ENCODE results near the gene RUNX2. TPM values are rescaled to one million over a fixed set of nuclear protein-coding genes. Genes with fewer than 3 reads are reported as not detected.

Gene RUNX2
- total and polyA plus RNA-seq, 2 experiments from 2014 or later = 0.66 to 1.7 TPM

DNA sequence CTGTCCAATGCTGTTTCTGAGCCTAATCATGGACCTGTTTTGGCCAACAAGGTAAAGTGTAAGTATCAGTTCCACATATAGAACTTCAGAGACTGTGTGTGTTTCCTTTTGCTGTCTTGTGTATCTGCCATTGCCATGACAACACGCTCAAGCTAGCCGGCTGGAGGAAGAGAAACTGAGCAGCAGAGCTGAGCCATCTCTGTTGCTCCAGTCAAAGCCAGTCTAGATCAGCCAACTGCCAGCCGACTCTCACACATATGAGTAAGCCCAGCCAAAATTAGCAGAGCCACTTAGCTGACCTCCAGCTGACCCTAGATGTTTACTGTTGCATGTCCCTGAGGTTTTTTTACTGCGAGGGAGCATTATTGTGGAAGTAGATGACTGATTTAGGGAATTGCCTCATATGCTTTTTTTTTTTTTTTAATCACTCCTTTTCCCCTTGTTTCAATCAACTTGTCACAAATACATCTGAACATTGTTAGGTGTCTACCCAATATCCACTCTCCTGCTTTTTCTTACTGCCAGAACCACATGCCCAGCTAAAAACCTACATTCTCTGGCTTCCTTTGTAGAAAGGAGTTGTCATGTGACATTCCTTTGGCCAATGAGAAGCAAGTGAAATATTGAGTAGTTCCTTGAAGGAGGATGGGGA lies 353.9 kb downstream of the RUNX2 start:
- Histone ChIP-seq H3K27me3 (ENCODE audit: insufficient read depth) (no peaks in the 10 kb centered on the region), H3F3A (replicated peaks; ENCODE audit: low read depth) (no peaks in the 10 kb centered on the region), H3K79me2 (replicated peaks; ENCODE audit: insufficient read depth) (no peaks in the 10 kb centered on the region), H3K27ac (ENCODE audit: low read depth) (no peak overlapping the region), H3K4me2 (no peak overlapping the region), H3K36me3 (ENCODE audit: insufficient read depth) (no peaks in the 10 kb centered on the region), H3K4me3 (no peak overlapping the region), H3K4me1 (ENCODE audit: insufficient read depth) (no peaks in the 10 kb centered on the region), H4K20me1 (replicated peaks; ENCODE audit: insufficient read depth) (no peaks in the 10 kb centered on the region), H3K9me2 (ENCODE audit: insufficient read depth) (0 out of 2 replicates have a peak, but pooled peaks cover 15% of the 10 kb centered on the region), H2AFZ (no peak overlapping the region)
- Mint-ChIP-seq H3K4me3 (no peak overlapping the region), H3K27me3 (ENCODE audit: insufficient read depth, low read depth, poor library complexity) (peaks cover 2% of the 10 kb centered on the region), H3K36me3 (ENCODE audit: low read depth) (peaks cover 4% of the 10 kb centered on the region; the same call in 1 of the 3 replicates), H3K9me3 (peaks cover 7% of the 10 kb centered on the region), H3K4me1 (peaks cover 6% of the 10 kb centered on the region; the same call in 2 of the 3 replicates), H3K27ac (no peak overlapping the region)
- TF ChIP-seq ZNF114 (CRISPR knock-in tag; IDR thresholded peaks at IDR 0.05) (no peak), JUNB (IDR thresholded peaks at IDR 0.05; ENCODE audit: unreplicated experiment) (no peak), CREB1 (CRISPR knock-in tag; IDR thresholded peaks at IDR 0.05; ENCODE audit: low read depth) (no peak), NANOG (IDR thresholded peaks at IDR 0.05; ENCODE audit: borderline replicate concordance) (no peak), ZNF331 (CRISPR knock-in tag; IDR thresholded peaks at IDR 0.05; ENCODE audit: low read depth) (no peak), ETS1 (IDR thresholded peaks at IDR 0.05) (no peak), REST (IDR thresholded peaks at IDR 0.05; ENCODE audit: unreplicated experiment) (no peak), STAT1 (IDR thresholded peaks at IDR 0.05; ENCODE audit: unreplicated experiment) (no peak), ZNF462 (CRISPR knock-in tag; IDR thresholded peaks at IDR 0.05) (no peak), EZH2 (IDR thresholded peaks at IDR 0.05; ENCODE audit: low read depth, unreplicated experiment) (no peak), EZH2phosphoT487 (IDR thresholded peaks at IDR 0.05; ENCODE audit: unreplicated experiment) (no peak), CTCF (conservative IDR thresholded peaks at IDR 0.05; ENCODE audit: low read depth in 2 of 2) (no peak), POLR2AphosphoS5 (IDR thresholded peaks at IDR 0.05; ENCODE audit: low read depth) (no peak)
- ATAC-seq = no peak
- no peak for DNase-seq (ENCODE audit: low spot score)
